Body of pancreas (tissue), 4 donors: Measurements from ENCODE around the gene PLPP4. TPM values are rescaled to one million over a fixed set of nuclear protein-coding genes. Genes with fewer than 3 reads are reported as not detected.

ENCODE experiments used
- ATAC-seq: fragments of 150-250 bp; one replicate; pipeline ENCODE4 v1.9.1; 2016
- DNase-seq, 4 donors: peaks; one replicate each; pipeline ENCODE4 v3.0.0-alpha.2; 2019
- H3K27ac ChIP-seq, 4 donors: fragments of 200-600 bp; sonication (generic); 1 replicate in 3 of 4; 2 replicates in 1 of 4; pipeline versions ENCODE4 v1.5.1 to v1.6.1; 2016 to 2019; ENCODE audit warnings: mild to moderate bottlenecking in 1 of 4, mixed read lengths in 1 of 4, moderate library complexity in 1 of 4
- H3K27me3 ChIP-seq, 2 donors: fragments of 200-600 bp; sonication (generic); one replicate each; pipeline ENCODE4 v1.6.0; 2016; ENCODE audit warnings: mild to moderate bottlenecking in 1 of 2
- H3K36me3 ChIP-seq, 2 donors: fragments of 200-600 bp; sonication (generic); replicated peaks in 1 of 2; 2 replicates each; pipeline ENCODE4 v1.5.1; 2016; ENCODE audit warnings: low read depth in 2 of 2; ENCODE audit not compliant: insufficient read depth in 1 of 2
- H3K4me1 ChIP-seq: fragments of 200-600 bp; sonication (generic); one replicate; pipeline ENCODE4 v1.6.0; 2016
- H3K4me3 ChIP-seq, 2 donors: fragments of 200-600 bp; sonication (generic); 1 replicate in 1 of 2; 2 replicates in 1 of 2; pipeline ENCODE4 v1.5.1; 2016 to 2019
- H3K9me3 ChIP-seq, 3 donors: fragments of 200-600 bp; sonication (generic); 1 replicate in 2 of 3; 2 replicates in 1 of 3; pipeline ENCODE4 v1.5.1; 2016
- POLR2A ChIP-seq, 3 donors: fragments of 450-650 bp; IDR thresholded peaks; one replicate each; pipeline ENCODE4 v1.6.1; 2016; ENCODE audit warnings: antibody characterized with exemption in 3 of 3, mild to moderate bottlenecking in 2 of 3
- WGBS, 2 donors: methylation state at CpG; one replicate each; pipeline ENCODE4 v1.1.5; 2017; 5-methylcytosine and 5-hydroxymethylcytosine counted together
- intact Hi-C: fragments of 100-400 bp; cut with DNase I; formaldehyde crosslinking; loops from one replicate; pipeline ENCODE4 v1.15.1; 2023
- total RNA-seq, 2 donors: library from RNA; depleted of rRNA; stranded (reverse); fragments of >200 nt; gene quantifications; one replicate each; pipeline ENCODE4 v1.1.0, GENCODE V29; 2016
- TF ChIP-seq, protein P1 (sequence below), 7 experiments: fragments of 450-650 bp in 4 of 7; fragments of 200-600 bp in 3 of 7; sonication (generic) in 3 of 7; IDR thresholded peaks; one replicate each; pipeline ENCODE4 v1.5.1; 2016 to 2019; ENCODE audit warnings: antibody characterized with exemption in 7 of 7

PLPP4 gene
- total RNA-seq, 2 donors from 2014 or later, result 0.78 TPM; not detected in 1

DNA sequence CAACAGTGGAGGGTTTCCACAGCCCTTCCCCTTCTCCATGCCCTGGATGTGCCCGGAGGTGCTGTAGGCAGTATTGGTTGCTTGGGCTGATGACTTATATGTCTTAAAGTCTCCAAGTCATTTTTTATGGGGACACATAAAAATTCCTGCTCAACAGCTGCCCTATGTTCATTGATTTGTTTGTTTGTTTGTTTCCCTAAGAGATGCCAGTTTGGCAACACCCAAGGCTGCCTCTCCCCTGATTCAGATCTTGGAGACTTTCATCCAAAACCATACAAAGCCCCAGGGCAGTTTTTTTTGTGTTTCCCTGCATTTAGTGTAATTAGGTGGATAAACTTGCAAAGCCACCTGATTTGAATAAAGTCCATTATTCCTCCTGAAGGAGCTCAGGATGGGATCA, 115.3 kb downstream of the PLPP4 start:
- no peak for DNase-seq
- Histone ChIP-seq H3K9me3 (no peaks in the 10 kb centered on the region), H3K27me3 (no peaks in the 10 kb centered on the region), H3K36me3 (no peaks in the 10 kb centered on the region), H3K4me3 (no peak overlapping the region), H3K4me1 (no peaks in the 10 kb centered on the region), H3K27ac (no peak overlapping the region)
- intact Hi-C loops, result no loop called here
- no peak for ATAC-seq
- 61 to 83% methylated on average over 1 of the region's 1 CpG for WGBS, 2 donors
- no peak for TF ChIP-seq POLR2A (IDR thresholded peaks at IDR 0.05)
- TF ChIP-seq, protein P1, sequence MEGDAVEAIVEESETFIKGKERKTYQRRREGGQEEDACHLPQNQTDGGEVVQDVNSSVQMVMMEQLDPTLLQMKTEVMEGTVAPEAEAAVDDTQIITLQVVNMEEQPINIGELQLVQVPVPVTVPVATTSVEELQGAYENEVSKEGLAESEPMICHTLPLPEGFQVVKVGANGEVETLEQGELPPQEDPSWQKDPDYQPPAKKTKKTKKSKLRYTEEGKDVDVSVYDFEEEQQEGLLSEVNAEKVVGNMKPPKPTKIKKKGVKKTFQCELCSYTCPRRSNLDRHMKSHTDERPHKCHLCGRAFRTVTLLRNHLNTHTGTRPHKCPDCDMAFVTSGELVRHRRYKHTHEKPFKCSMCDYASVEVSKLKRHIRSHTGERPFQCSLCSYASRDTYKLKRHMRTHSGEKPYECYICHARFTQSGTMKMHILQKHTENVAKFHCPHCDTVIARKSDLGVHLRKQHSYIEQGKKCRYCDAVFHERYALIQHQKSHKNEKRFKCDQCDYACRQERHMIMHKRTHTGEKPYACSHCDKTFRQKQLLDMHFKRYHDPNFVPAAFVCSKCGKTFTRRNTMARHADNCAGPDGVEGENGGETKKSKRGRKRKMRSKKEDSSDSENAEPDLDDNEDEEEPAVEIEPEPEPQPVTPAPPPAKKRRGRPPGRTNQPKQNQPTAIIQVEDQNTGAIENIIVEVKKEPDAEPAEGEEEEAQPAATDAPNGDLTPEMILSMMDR (IDR thresholded peaks at IDR 0.05), result no peak

DNA sequence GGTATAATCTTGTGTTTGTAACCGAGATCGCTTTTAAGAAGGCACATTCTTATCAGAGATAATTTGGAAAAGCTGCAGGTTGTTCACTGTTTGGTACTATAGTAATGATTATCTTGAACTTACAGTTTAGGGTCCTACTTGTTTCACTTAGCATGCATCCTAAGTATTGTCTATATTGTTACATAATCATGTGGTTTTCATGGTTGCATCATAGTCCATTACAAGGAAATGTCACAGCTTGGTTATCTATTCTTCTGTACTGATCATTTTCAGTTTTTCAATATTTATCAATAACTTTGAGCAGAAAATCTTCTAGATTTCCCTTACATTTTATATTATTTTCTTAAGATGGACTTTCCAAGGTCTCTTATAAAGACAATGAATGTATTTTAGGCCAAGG, 116.3 kb downstream of the PLPP4 start:
- WGBS, 2 donors, result 82 to 86% methylated on average over 2 of the region's 2 CpGs
- DNase-seq, result no peak
- Histone ChIP-seq H3K9me3 (no peaks in the 10 kb centered on the region), H3K36me3 (no peaks in the 10 kb centered on the region), H3K4me3 (no peak overlapping the region), H3K27ac (no peak overlapping the region), H3K27me3 (no peaks in the 10 kb centered on the region), H3K4me1 (no peaks in the 10 kb centered on the region)
- ATAC-seq, result no peak
- TF ChIP-seq, protein P1 (IDR thresholded peaks at IDR 0.05), result no peak
- no peak for TF ChIP-seq POLR2A (IDR thresholded peaks at IDR 0.05)
- intact Hi-C loops, result no loop called here

DNA sequence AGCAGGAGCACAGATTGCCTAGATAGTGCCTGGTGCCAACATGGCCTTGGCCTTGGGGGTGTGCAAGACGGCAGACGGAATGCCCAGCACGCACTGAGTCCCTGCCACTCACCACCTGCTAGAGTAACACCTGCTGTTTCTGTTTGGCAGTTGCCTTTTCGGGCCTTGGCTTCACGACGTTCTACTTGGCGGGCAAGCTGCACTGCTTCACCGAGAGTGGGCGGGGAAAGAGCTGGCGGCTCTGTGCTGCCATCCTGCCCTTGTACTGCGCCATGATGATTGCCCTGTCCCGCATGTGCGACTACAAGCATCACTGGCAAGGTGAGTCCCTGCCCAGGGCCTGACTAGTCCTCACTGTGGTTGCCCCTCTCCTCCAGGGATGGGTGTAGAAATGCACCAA, 118.0 kb downstream of the PLPP4 start:
- 69 to 70% methylated on average over 12 to 13 of the region's 13 CpGs for WGBS, 2 donors
- intact Hi-C loops, result no loop called here

DNA sequence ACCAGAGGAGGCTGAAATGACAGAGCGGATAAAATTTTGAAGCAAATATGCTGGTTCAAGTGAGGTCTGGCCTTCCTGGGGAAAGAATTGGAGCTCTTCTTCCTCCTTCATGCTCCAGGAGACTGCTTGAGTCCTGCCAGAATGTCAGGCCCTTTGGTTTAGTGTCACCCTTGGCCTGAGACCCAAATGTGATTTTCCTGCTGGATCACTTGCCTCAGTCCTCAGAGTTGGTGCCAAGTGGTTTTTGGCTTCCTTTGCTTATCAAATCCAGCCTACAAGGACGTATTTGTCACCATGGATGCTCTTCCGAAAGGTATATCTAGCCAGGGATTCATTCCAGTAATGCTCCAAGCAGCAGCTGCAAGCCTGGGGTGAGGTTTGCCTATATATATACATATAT, 118.4 kb downstream of the PLPP4 start:
- TF ChIP-seq, protein P1 (IDR thresholded peaks at IDR 0.05), result no peak
- no peak for TF ChIP-seq POLR2A (IDR thresholded peaks at IDR 0.05)
- 68 to 76% methylated on average over 3 of the region's 3 CpGs for WGBS, 2 donors
- no peaks in the 10 kb centered on the region for H3K27me3 ChIP-seq
- ATAC-seq (no peak), DNase-seq (no peak)
- H3K27ac ChIP-seq, result no peak overlapping the region
- no peaks in the 10 kb centered on the region for H3K36me3 ChIP-seq
- no peaks in the 10 kb centered on the region for H3K9me3 ChIP-seq
- H3K4me1 ChIP-seq, result no peaks in the 10 kb centered on the region
- intact Hi-C loops, result no loop called here
- no peak overlapping the region for H3K4me3 ChIP-seq

More for the DNA sequence above, 118.0 kb downstream of the PLPP4 start:
- H3K4me3 ChIP-seq, result no peak overlapping the region
- DNase-seq (no peak), ATAC-seq (no peak)
- no peaks in the 10 kb centered on the region for H3K9me3 ChIP-seq
- H3K27ac ChIP-seq, result no peak overlapping the region
- H3K27me3 ChIP-seq, result no peaks in the 10 kb centered on the region
- H3K36me3 ChIP-seq, result no peaks in the 10 kb centered on the region
- H3K4me1 ChIP-seq, result no peaks in the 10 kb centered on the region
- TF ChIP-seq, protein P1 (IDR thresholded peaks at IDR 0.05), result no peak
- TF ChIP-seq POLR2A (IDR thresholded peaks at IDR 0.05), result no peak

DNA sequence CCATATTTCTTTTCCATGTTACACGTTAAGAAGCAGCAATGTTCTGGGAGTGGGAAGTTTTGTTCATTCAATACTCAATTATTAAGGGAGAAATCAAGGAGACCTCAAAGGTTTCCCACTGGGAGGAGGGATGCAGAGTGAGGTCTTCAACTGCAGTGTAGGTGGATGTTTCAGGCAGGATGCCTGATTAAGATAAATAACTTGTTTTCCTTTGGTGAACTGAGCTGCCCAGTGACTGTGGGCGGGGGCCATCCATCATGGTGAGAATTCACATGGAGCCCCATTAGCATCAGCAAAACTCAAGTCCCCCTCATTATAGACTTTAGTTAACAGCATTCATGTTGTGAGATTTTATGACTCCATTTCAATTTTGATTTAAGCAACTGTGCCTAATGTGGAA, 121.1 kb downstream of the PLPP4 start:
- 70 to 78% methylated on average over 2 of the region's 2 CpGs for WGBS, 2 donors
- Histone ChIP-seq H3K9me3 (no peaks in the 10 kb centered on the region), H3K4me1 (no peaks in the 10 kb centered on the region), H3K36me3 (no peaks in the 10 kb centered on the region), H3K4me3 (no peak overlapping the region), H3K27me3 (no peaks in the 10 kb centered on the region), H3K27ac (no peak overlapping the region)
- DNase-seq (no peak), ATAC-seq (no peak)
- TF ChIP-seq POLR2A (IDR thresholded peaks at IDR 0.05), result no peak
- TF ChIP-seq, protein P1 (IDR thresholded peaks at IDR 0.05), result no peak
- intact Hi-C loops, result no loop called here
